K562 (cell line): ENCODE data around the gene SCIN. TPM values are rescaled to one million over a fixed set of nuclear protein-coding genes. Genes with fewer than 3 reads are reported as not detected.

Source experiments
- BRD9 ChIP-seq: fragments of 450-650 bp; IDR thresholded peaks from 2 replicates; pipeline ENCODE4 v1.6.1; 2018; ENCODE audit warnings: low read depth; ENCODE audit not compliant: partially characterized antibody
- CTBP1 ChIP-seq: fragments of 450-650 bp; IDR thresholded peaks from 2 replicates; pipeline ENCODE4 v1.6.1; 2016; ENCODE audit warnings: borderline replicate concordance
- FIP1L1 ChIP-seq: fragments of 200-400 bp; formaldehyde crosslinking; IDR thresholded peaks from 2 replicates; pipeline ENCODE4 v1.6.1; 2018; ENCODE audit warnings: mild to moderate bottlenecking, low read depth, low read length; ENCODE audit not compliant: poor library complexity, severe bottlenecking
- FOXM1 ChIP-seq, 2 experiments: fragments of 450-650 bp in 1 of 2; sonication (generic) in 1 of 2; formaldehyde crosslinking in 1 of 2; IDR thresholded peaks; 2 replicates each; pipeline versions ENCODE4 v1.6.1 to v1.9.0; 2017 to 2022; ENCODE audit warnings: low read depth in 2 of 2, mild to moderate bottlenecking in 2 of 2, missing genetic modification reagents in 1 of 2, moderate library complexity in 1 of 2
- KLF1 ChIP-seq: fragments of 450-650 bp; IDR thresholded peaks from 2 replicates; pipeline ENCODE4 v1.6.1; 2016; ENCODE audit warnings: missing genetic modification characterization, missing compliant biosample characterization
- OTX1 ChIP-seq: fragments of 450-650 bp; formaldehyde crosslinking; IDR thresholded peaks from 2 replicates; pipeline ENCODE4 v1.4.0; 2022; ENCODE audit warnings: mild to moderate bottlenecking
- PRPF4 ChIP-seq: fragments of 200-400 bp; formaldehyde crosslinking; IDR thresholded peaks from one replicate; pipeline ENCODE4 v1.6.1; 2017; ENCODE audit warnings: low read length, low read depth, mild to moderate bottlenecking; ENCODE audit not compliant: insufficient read depth, poor library complexity, severe bottlenecking
- RBM39 ChIP-seq: fragments of 200-400 bp; formaldehyde crosslinking; optimal IDR thresholded peaks from 2 replicates; pipeline ENCODE3; 2018; ENCODE audit warnings: low read depth, low read length
- THAP12 ChIP-seq: fragments of 250-450 bp; sonication (Bioruptor Pico); IDR thresholded peaks from 2 replicates; pipeline ENCODE4 v1.9.0; 2021; ENCODE audit warnings: mild to moderate bottlenecking, inconsistent platforms
- ZNF12 ChIP-seq: sonication (generic); formaldehyde crosslinking; IDR thresholded peaks from 2 replicates; pipeline ENCODE4 v1.4.0; 2020; ENCODE audit warnings: mild to moderate bottlenecking, missing genetic modification reagents
- ZNF311 ChIP-seq: fragments of 250-450 bp; sonication (Bioruptor Pico); IDR thresholded peaks from 2 replicates; pipeline ENCODE4 v1.4.0; 2020; ENCODE audit warnings: mild to moderate bottlenecking, moderate library complexity
- ZNF609 ChIP-seq: sonication (generic); formaldehyde crosslinking; IDR thresholded peaks from 2 replicates; pipeline ENCODE4 v1.8.1; 2023; ENCODE audit warnings: missing genetic modification reagents, mild to moderate bottlenecking, borderline replicate concordance
- ZNF695 ChIP-seq: fragments of 450-650 bp; formaldehyde crosslinking; IDR thresholded peaks from 2 replicates; pipeline ENCODE4 v1.4.0; 2020; ENCODE audit warnings: mild to moderate bottlenecking, moderate library complexity
- polyA plus RNA-seq, 8 experiments: library from polyadenylated mRNA; depleted of rRNA in 4 of 8; stranded (reverse) in 5 of 8; unstranded in 3 of 8; fragments of >200 nt; fragmentation: Nextera tagmentation in 2 of 8; fragmentation: Illumina TruSeq in 1 of 8; extraction: Ambion mirVana in 2 of 8; extraction: Trizol in 1 of 8; gene quantifications; 2 replicates each; pipeline versions ENCODE4 v1.2.1 to v1.2.3, GENCODE V29; 2011 to 2014; ENCODE audit warnings: inconsistent platforms in 1 of 8, missing spikeins in 1 of 8
- total RNA-seq, 7 experiments: library from RNA; depleted of rRNA in 6 of 7; stranded (reverse); fragments of >200 nt in 6 of 7; fragmentation: Illumina TruSeq in 2 of 7; extraction: Trizol in 2 of 7; gene quantifications; 2 replicates each; pipeline versions ENCODE4 v1.2.1 to v1.2.3, GENCODE V29; 2011 to 2021; ENCODE audit warnings: low replicate concordance in 1 of 7
- TF ChIP-seq, protein P1 (sequence below), 2 experiments: fragments of 150-350 bp in 1 of 2; IDR thresholded peaks; 2 replicates each; pipeline ENCODE4 v1.6.1; 2012 to 2016; ENCODE audit warnings: low read depth in 2 of 2, low read length in 2 of 2, mild to moderate bottlenecking in 1 of 2, moderate library complexity in 1 of 2

SCIN gene
- total and polyA plus RNA-seq, 9 of the 15 experiments (the other 6 are each of a cell fraction or from before 2014, with no cell fraction given) = 0.67 to 18.2 (median 10.6) TPM

GRCh38 chr7:12647364-12648219, 77.1 kb downstream of the SCIN start (continued):
- TF ChIP-seq, protein P1, sequence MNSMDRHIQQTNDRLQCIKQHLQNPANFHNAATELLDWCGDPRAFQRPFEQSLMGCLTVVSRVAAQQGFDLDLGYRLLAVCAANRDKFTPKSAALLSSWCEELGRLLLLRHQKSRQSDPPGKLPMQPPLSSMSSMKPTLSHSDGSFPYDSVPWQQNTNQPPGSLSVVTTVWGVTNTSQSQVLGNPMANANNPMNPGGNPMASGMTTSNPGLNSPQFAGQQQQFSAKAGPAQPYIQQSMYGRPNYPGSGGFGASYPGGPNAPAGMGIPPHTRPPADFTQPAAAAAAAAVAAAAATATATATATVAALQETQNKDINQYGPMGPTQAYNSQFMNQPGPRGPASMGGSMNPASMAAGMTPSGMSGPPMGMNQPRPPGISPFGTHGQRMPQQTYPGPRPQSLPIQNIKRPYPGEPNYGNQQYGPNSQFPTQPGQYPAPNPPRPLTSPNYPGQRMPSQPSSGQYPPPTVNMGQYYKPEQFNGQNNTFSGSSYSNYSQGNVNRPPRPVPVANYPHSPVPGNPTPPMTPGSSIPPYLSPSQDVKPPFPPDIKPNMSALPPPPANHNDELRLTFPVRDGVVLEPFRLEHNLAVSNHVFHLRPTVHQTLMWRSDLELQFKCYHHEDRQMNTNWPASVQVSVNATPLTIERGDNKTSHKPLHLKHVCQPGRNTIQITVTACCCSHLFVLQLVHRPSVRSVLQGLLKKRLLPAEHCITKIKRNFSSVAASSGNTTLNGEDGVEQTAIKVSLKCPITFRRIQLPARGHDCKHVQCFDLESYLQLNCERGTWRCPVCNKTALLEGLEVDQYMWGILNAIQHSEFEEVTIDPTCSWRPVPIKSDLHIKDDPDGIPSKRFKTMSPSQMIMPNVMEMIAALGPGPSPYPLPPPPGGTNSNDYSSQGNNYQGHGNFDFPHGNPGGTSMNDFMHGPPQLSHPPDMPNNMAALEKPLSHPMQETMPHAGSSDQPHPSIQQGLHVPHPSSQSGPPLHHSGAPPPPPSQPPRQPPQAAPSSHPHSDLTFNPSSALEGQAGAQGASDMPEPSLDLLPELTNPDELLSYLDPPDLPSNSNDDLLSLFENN (IDR thresholded peaks at IDR 0.05; ENCODE audit: low read depth in 2 of 2, low read length in 2 of 2) = peak in 1 of 2 experiments; percentile 74; a peak in 1 of 4 replicates
- TF ChIP-seq PRPF4 (no peak), ZNF311 (CRISPR knock-in tag) (no peak), ZNF695 (CRISPR knock-in tag) (no peak), CTBP1 (peak; percentile 62; the same call in 1 of the 2 replicates), FOXM1 (IDR thresholded peaks at IDR 0.05; ENCODE audit: low read depth) (0 out of 2 replicates have a peak, but pooled peaks have one; percentile 25), FOXM1 (CRISPR knock-in tag; IDR thresholded peaks at IDR 0.05; ENCODE audit: low read depth) (no peak), ZNF609 (CRISPR knock-in tag) (no peak), RBM39 (no peak), FIP1L1 (no peak), THAP12 (CRISPR knock-in tag) (no peak), OTX1 (CRISPR knock-in tag) (no peak), ZNF12 (CRISPR knock-in tag) (no peak), KLF1 (tag) (peak; percentile 85; the same call in 1 of the 2 replicates), BRD9 (peak; percentile 72)
